Stimulated activated naive CD8-positive, alpha-beta T cell treated with anti-CD3 and anti-CD28 coated beads, Interleukin-15, amount 100 ng/mL, for 72 hours (primary cell): ENCODE results near the gene CBY1.

Experiments
- ATAC-seq: fragments of 150-1000 bp; cut with Tn5 transposase; 2 replicates; pipeline ENCODE4 v1.10.0; 2021; ENCODE audit warnings: mild to moderate bottlenecking, moderate library complexity
- DNase-seq, 2 donors: peaks; one replicate each; pipeline ENCODE4 v3.0.0; 2021 to 2022
- H3K27ac Mint-ChIP-seq, 2 donors: one replicate each; pipeline ENCODE4 v1.8.0; 2022; ENCODE audit warnings: mild to moderate bottlenecking in 2 of 2, mixed read lengths in 2 of 2, moderate library complexity in 2 of 2
- H3K27me3 Mint-ChIP-seq: one replicate; pipeline ENCODE4 v1.8.0; 2022; ENCODE audit warnings: mixed read lengths
- H3K4me1 Mint-ChIP-seq: one replicate; pipeline ENCODE4 v1.8.0; 2022; ENCODE audit warnings: mild to moderate bottlenecking, mixed read lengths
- H3K4me3 Mint-ChIP-seq, 2 donors: one replicate each; pipeline ENCODE4 v1.8.0; 2022; ENCODE audit warnings: mild to moderate bottlenecking in 2 of 2, mixed read lengths in 2 of 2, moderate library complexity in 1 of 2
- H3K9me3 Mint-ChIP-seq, 2 donors: one replicate each; pipeline ENCODE4 v1.8.0; 2022; ENCODE audit warnings: mixed read lengths in 2 of 2

CBY1 gene

DNA sequence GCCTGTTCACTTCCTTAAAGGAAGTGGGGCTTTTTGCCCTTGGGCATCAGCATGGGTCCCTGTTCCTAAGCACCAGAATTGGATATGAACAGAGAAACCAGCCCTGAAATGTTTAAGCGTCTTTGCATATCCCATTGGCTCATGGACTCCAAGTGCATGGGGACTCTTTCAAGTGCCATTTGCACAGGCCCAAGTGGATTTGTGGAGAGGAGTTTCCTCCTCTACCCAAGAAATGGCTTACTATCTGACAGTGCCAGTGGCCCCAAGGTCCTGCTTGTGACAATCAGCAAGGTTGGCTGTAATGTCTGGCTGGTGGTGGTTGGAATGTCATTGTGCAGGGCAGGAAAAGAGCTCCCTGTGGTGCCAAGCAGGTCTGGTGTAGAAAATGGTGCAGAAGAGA lies 29.3 kb downstream of the CBY1 start:
- H3K27me3 Mint-ChIP-seq, result no peaks in the 10 kb centered on the region
- DNase-seq, result no peak
- no peaks in the 10 kb centered on the region for H3K9me3 Mint-ChIP-seq
- H3K4me1 Mint-ChIP-seq, result peaks cover 28% of the 10 kb centered on the region
- no peak for ATAC-seq
- H3K4me3 Mint-ChIP-seq, result no peak overlapping the region
- H3K27ac Mint-ChIP-seq, result no peak overlapping the region

DNA sequence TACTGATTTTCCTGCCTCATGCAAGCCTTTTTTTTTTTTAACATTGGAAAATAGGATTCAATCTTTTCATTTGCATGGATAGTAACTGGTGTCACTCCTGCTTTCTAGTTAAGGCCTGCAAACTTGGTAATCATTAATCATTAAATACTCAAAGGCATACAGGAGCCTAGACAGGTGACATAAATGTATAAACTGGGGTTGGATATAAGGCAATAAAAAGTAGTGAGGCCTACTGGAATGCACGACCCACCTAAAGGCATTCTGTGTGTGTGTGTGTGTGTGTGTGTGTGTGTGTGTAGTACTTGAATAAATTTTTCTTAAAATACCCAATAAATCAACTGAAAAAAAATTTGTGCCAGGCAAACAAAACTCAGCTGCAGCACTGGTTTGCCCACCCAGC lies 33.2 kb downstream of the CBY1 start:
- H3K27ac Mint-ChIP-seq, result peak overlapping the region in 1 of 2 donors; percentile 69
- H3K4me1 Mint-ChIP-seq, result peaks cover 14% of the 10 kb centered on the region
- no peaks in the 10 kb centered on the region for H3K27me3 Mint-ChIP-seq
- DNase-seq, result no peak
- no peak overlapping the region for H3K4me3 Mint-ChIP-seq
- ATAC-seq, result no peak
- H3K9me3 Mint-ChIP-seq, result no peaks in the 10 kb centered on the region

DNA sequence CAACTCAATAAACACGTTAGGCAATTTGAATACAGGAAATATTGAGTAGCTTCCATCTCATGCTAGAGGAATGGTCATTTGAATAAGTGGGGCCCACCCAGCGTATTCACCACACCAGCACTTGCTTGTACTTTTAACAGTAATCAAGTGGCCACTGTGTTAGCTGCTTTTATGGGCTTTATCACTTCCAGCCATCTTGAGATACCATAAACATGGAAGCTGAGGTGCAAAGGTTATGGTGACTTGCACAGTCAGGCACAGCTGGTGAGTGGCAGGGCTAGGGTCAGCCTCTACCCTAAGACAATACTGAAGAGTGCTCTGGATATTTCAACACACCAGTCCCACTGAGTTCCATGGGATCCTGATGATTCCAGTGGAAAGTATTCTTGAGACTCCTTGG lies 37.6 kb downstream of the CBY1 start:
- H3K9me3 Mint-ChIP-seq, result no peaks in the 10 kb centered on the region
- no peaks in the 10 kb centered on the region for H3K27me3 Mint-ChIP-seq
- DNase-seq (no peak), ATAC-seq (no peak)
- H3K27ac Mint-ChIP-seq, result peak overlapping the region in 1 of 2 donors; percentile 10
- H3K4me3 Mint-ChIP-seq, result peak overlapping the region in 1 of 2 donors; percentile 14
- peaks cover 53% of the 10 kb centered on the region for H3K4me1 Mint-ChIP-seq

DNA sequence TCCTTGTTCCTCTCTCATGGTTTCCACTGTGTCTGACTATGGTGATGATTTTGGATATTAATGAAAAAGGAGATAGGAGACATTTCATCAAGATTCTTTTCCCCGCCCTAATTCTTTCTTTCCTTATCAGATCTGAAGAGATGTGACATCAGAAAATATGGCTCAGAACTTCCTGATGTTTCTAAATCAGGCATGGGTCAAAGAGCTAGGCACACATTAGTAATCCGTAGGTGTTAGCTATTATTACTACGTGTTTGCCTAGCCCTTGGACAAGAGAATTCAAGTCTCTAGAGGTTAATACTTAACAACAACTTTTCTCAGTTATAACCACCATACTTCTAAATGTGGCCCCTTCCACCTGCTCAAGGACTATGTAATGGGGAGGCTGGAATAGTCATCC lies 38.5 kb downstream of the CBY1 start:
- Mint-ChIP-seq H3K27ac (peak overlapping the region in 1 of 2 donors; percentile 47), H3K4me3 (peak overlapping the region in 1 of 2 donors; percentile 19)
- ATAC-seq, result no peak

DNA sequence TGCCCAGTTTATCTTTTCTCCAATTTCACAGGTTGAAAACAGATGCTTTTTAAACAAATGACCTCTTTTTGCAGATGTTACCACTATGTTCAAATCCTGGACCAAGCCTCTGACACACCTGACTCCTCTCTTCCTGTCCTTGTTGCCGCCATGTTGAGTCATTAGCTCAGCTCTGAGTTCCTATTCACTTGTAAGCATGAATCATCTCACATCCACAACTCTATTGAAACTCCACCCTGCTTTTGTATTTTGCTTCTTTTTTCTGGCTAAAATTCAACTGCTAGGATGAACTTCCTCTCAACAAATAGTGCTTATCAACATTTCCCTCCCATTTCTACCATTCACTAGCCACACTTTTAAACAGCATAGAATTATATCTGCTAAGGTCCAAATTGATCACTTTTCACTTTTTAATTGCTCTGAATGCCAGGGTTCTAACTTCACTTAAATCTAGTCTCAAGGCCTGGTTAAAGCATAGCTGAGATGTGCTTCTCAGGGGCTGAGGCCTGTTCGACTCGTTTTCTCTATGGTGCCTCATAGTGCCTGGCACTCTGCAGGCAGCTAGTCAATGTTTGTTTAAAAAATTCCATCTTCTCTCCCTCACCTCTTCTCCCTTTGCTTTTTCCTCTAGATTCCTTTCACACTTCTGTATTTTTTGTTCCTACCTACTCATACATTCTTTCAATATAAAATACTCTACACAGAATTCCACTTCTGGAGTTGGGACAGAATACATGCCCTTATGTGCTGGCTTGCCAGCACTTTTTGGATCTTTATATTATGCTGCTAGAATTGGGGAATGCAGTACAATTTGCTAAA lies 40.4 kb downstream of the CBY1 start:
- Mint-ChIP-seq H3K9me3 (no peaks in the 10 kb centered on the region), H3K4me3 (peak overlapping the region; percentile 91 to 98), H3K27me3 (no peaks in the 10 kb centered on the region), H3K4me1 (peaks cover 60% of the 10 kb centered on the region), H3K27ac (peak overlapping the region; percentile 66 to 93)
- ATAC-seq, result peak; percentile 56
- peak; percentile 33 to 60 for DNase-seq

More for the DNA sequence above, 38.5 kb downstream of the CBY1 start:
- H3K27me3 Mint-ChIP-seq, result no peaks in the 10 kb centered on the region
- no peaks in the 10 kb centered on the region for H3K9me3 Mint-ChIP-seq
- H3K4me1 Mint-ChIP-seq, result peaks cover 53% of the 10 kb centered on the region
- DNase-seq, result no peak

DNA sequence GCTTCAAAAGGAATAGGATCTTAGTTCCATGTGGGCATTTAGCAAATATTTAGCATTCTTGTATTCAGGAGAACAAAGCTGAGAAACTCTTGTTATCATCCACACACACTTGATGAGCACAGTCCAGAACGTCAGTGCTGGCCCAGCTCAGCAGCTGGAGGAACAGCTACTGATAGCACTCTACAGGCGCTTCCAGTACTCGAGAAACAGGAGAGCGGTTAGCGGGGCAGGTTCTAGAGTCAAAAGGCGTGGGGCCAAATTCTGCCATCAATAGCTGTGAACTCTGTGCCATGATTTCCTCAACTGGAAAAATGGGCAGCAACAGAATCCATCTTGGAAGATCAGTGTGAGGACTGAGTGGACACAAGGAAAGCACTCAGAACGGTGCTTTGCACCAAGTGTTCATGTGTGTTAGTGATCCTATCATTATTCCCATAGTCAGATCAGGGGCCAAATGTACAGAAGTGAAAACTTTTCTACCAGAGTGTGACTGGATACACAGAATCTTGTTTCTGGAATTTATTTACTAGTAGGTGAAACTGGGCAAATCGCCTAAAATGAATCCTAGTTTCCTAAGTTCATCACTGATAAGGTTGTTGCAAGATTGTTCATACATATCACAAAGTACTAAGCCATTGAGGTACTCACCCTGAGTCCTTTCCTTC lies 41.1 kb downstream of the CBY1 start:
- ATAC-seq, result no peak
- DNase-seq, result no peak
- H3K27ac Mint-ChIP-seq, result peak overlapping the region; percentile 66 to 93
- peaks cover 63% of the 10 kb centered on the region for H3K4me1 Mint-ChIP-seq
- H3K4me3 Mint-ChIP-seq, result peak overlapping the region; percentile 91 to 98
- no peaks in the 10 kb centered on the region for H3K27me3 Mint-ChIP-seq
- H3K9me3 Mint-ChIP-seq, result no peaks in the 10 kb centered on the region

DNA sequence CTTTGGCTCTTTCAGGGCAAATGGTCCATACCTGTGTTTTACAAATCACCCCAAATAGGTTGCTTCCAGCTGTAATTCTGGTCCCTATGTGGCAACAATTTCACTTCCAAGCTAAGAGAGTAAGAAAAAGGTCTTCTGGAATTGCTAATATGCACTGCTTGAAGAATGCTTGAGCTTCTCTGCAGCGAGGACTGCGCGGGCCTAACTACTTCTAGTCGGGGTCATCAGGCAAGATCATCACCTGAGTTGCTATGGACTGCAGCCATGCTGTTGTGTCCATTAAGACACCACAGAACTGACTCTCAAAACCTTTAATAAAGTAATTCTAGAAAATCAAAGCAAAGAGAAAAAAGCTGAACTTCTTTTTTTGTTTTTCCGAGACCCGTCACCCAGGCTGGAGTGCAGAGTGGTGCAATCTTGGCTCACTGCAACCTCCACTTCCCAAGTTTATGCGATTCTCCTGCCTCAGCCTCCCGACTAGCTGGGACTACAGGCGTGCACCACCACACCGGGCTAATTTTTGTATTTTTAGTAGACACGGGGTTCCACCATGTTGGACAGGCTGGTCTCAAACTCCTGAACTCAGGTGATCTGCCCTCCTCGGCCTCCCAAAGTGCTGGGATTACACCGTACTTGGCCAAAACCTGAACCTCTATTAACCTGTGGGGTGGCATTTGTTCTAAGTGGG lies 42.1 kb downstream of the CBY1 start:
- Mint-ChIP-seq H3K27ac (peak overlapping the region in 1 of 2 donors; percentile 74), H3K4me1 (peaks cover 56% of the 10 kb centered on the region), H3K9me3 (no peaks in the 10 kb centered on the region), H3K27me3 (no peaks in the 10 kb centered on the region), H3K4me3 (peak overlapping the region; percentile 91 to 98)
- ATAC-seq, result no peak
- DNase-seq, result no peak

DNA sequence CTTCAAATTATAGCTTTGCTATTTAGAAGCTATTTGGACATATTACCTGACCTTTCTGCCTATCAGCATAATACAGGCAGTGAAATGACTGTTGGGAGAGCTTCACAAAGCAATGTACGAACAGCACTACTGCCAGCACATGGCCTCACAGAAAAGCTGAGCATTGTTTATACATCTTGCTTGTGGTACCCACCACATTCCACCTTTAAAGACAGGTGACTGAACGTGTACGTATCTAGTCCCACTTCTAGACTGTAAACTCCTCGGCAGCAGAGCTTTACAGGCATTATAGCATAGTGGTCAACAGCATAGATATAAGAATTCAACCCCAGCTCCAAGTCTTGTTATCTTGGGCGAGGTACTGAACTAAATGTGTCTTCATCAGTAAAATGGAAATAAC lies 42.7 kb downstream of the CBY1 start:
- Mint-ChIP-seq H3K9me3 (no peaks in the 10 kb centered on the region), H3K4me1 (peaks cover 52% of the 10 kb centered on the region), H3K4me3 (peak overlapping the region; percentile 91 to 98), H3K27me3 (no peaks in the 10 kb centered on the region), H3K27ac (peak overlapping the region in 1 of 2 donors; percentile 69)
- no peak for ATAC-seq
- no peak for DNase-seq

DNA sequence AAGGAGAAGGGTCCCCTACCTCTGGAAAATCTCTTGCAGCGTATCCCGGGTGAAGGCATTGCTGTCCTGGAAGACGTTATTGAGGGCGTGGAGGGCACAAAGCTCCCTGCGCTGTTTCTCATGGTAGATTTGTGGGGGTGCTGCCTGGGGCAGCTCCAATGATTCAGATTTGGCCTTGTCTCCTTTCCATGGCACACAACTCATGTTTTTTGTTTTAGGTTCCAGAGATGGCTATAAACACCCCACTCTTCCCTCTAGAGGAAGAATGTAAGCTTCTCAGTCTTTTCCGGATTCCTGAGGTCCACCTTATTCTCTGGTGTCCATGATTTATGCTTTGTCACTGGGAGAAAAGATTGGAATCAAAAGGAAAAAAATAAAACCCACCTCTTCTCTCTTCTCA lies 43.3 kb downstream of the CBY1 start:
- DNase-seq (no peak), ATAC-seq (no peak)
- Mint-ChIP-seq H3K4me1 (peaks cover 49% of the 10 kb centered on the region), H3K27me3 (no peaks in the 10 kb centered on the region), H3K4me3 (peak overlapping the region; percentile 91 to 98), H3K9me3 (no peaks in the 10 kb centered on the region), H3K27ac (peak overlapping the region; percentile 40 to 95)

DNA sequence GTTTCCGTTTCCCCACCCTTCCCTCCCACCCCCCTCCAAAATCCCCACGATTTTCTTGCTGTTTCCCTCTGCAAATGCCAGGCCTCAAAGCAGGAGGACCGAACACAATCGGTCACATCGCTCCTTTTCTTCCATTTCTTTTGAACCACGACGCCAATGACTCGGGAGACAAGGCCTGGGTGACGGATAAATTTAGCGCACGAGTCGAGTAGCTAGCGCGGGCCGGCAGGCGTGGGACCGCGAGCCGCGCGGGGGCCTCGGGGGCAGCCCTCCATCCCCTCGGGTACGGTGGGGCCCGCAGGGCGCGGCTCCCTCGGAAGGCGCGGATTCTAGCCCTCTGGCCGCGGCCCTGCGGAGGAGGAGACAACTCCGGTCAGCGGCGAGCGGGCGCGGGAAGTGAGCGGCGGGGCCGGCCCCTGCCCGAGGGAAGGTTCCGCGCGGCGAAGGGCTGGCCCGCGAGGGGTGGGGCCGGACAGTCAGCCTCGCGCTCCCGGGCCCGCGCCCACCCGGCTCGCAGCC lies 43.9 kb downstream of the CBY1 start:
- H3K4me3 Mint-ChIP-seq, result peak overlapping the region; percentile 91 to 98
- no peaks in the 10 kb centered on the region for H3K27me3 Mint-ChIP-seq
- DNase-seq (no peak), ATAC-seq (peak; percentile 22)
- no peaks in the 10 kb centered on the region for H3K9me3 Mint-ChIP-seq
- H3K4me1 Mint-ChIP-seq, result peaks cover 48% of the 10 kb centered on the region
- H3K27ac Mint-ChIP-seq, result peak overlapping the region; percentile 95 to 97

DNA sequence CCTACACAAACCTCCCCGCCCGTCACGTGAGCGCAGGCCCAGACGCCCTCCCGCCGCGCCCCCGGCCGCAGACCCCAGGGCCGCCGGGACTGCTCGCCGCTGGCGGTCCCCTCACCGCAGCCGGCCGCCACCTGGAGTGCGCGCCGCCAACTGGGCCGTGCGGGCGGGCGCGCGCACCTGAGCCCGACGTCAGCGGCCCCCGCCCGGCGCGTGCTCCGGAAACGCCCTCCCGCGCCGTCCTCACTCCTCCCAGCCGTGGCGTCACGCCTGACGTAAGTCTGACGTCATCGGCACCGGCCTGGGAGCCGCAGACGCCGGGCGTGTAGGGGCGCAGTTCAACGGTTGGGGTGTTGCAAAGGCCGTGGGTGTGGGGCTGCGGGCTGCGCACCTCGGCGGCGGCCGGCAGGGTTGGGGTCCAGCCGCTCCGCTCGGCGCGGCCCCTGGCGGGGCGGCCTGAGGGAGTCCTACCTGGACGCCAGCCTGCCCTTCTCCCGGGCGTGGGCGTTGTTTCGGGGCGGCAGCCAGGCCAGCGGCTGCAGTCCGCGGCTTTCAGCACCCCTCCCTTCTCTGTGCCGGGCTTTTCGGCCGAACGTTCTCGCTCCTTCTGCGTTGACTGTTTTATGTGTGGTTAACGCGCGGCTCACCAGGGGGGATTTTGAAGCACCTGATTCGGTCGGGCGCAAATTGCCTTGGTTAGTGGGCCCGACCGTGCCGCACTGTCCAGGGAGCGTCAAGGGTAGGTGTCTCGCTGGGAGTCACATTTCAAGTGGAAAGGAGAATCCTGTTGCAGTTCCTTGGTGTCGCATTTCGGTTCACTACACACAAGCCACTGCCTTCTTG lies 44.6 kb downstream of the CBY1 start, which contains the start of gene JOSD1:
TSS of gene JOSD1 (minus strand) at position 155 of the 840 bp plus-strand sequence. CDS start 956 bp downstream, outside the sequence.
- peak within 1 kb of the TSS; percentile 97 for H3K27ac Mint-ChIP-seq

DNA sequence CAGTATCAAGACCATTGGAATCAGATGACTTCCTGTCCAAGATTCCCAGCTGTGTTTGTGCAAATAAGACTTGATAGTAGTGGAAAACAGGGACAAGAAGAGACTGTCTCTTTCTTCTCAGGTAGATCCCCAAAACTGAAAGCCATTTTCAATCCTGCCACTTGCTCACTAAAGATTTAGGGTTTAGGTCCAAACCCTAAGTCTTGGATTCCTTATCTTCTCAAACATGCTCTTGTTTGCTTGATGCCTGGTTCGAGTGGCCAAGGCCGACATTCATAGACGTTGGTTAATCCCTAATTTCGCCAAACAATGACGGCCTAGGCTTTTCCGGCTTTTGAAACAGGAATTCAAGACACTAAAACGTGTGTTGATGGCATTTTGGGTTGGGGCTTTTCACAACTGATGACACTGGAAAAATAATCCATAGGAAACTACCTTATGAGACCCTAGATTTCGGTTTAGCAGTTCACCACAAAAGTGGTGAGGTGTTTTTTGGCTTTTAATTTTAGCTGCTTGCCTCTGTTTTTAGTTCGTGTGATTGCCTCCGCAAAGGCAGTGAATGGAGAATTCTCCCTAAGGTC lies 48.3 kb downstream of the CBY1 start:
- ATAC-seq (no peak), DNase-seq (no peak)
- peak overlapping the region; percentile 86 to 87 for H3K4me3 Mint-ChIP-seq
- peaks cover 48% of the 10 kb centered on the region for H3K4me1 Mint-ChIP-seq
- peak overlapping the region; percentile 93 to 95 for H3K27ac Mint-ChIP-seq
- H3K27me3 Mint-ChIP-seq, result no peaks in the 10 kb centered on the region
- H3K9me3 Mint-ChIP-seq, result no peaks in the 10 kb centered on the region

More for the DNA sequence above, 44.6 kb downstream of the CBY1 start, which contains the start of gene JOSD1:
- Mint-ChIP-seq H3K9me3 (no peaks in the 10 kb centered on the region), H3K4me1 (peaks cover 47% of the 10 kb centered on the region), H3K27me3 (no peaks in the 10 kb centered on the region), H3K4me3 (peak within 1 kb of the TSS; percentile 91 to 98)
- peak; percentile 65 for ATAC-seq
- DNase-seq, result peak; percentile 99

DNA sequence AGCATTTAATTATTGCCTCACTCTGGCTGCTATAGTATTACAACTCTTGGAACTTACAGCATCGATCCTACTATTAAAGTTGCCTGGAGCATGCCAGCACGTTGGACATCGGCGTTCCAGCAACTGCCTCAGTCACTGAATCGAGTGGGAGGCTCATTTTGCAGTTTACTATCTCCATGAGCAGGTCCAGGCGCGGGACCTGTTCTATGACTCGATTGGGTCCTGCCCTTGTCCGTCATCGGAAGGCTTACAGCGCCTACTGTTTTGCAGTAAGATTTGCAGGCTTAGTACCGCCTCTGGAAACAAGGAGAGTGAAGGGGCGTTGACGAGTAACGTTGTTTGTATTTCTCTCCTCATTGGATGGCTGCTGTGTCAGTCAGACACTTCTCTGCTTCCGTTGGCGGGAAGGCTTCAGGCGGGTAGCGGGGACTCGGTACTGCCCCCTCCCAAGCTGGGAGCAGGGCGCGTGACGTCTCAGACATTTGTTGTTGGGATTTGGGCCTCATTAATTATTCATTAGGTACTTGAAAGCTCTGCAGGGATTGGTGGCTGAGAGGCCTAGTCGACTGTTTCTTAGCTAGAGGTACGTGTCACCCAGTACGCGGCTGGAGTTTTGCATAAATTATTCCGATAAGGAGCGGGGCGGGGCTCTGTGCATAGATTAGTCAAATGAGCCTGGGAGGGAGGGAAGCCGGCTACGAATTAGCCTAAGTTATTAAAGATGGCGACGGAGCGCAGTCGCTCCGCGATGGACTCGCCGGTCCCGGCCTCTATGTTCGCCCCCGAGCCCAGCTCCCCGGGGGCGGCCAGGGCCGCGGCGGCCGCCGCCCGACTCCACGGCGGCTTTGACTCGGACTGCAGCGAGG lies 49.0 kb downstream of the CBY1 start, which contains the start of gene GTPBP1:
TSS of gene GTPBP1 (plus strand) at position 710 of the 866 bp plus-strand sequence. CDS start at position 722, 12 bp downstream.
- Mint-ChIP-seq H3K4me3 (peak within 1 kb of the TSS; percentile 93 to 95), H3K9me3 (no peaks in the 10 kb centered on the region), H3K27ac (peak within 1 kb of the TSS; percentile 93 to 95), H3K27me3 (no peaks in the 10 kb centered on the region), H3K4me1 (peaks cover 49% of the 10 kb centered on the region)
- DNase-seq (peak; percentile 98 to 99), ATAC-seq (peak; percentile 86)
